WERI-Rb-1 (cell line): ENCODE results near the gene POGZ.

Source experiments
- DNase-seq: peaks from one replicate; pipeline ENCODE4 v3.0.0-alpha.2; 2020
- H3K27ac ChIP-seq: fragments of 250-450 bp; sonication (Bioruptor Pico); 2 replicates; pipeline ENCODE4 v1.5.1; 2020; ENCODE audit warnings: mild to moderate bottlenecking, moderate library complexity
- H3K27me3 ChIP-seq: fragments of 250-450 bp; sonication (Bioruptor Pico); 2 replicates; pipeline ENCODE4 v1.5.1; 2021; ENCODE audit warnings: mild to moderate bottlenecking, low read depth, moderate library complexity; ENCODE audit not compliant: insufficient read depth, severe bottlenecking
- H3K36me3 ChIP-seq: fragments of 250-450 bp; sonication (Bioruptor Pico); 2 replicates; pipeline ENCODE4 v1.5.1; 2020; ENCODE audit warnings: mild to moderate bottlenecking, moderate library complexity
- H3K4me3 ChIP-seq: 2 replicates; pipeline ENCODE4 v1.5.1; 2011; ENCODE audit warnings: low read depth, mild to moderate bottlenecking, control low read depth, low read length
- H3K9me3 ChIP-seq: fragments of 250-450 bp; sonication (Bioruptor Pico); 2 replicates; pipeline ENCODE4 v1.5.1; 2021; ENCODE audit warnings: mild to moderate bottlenecking, moderate library complexity; ENCODE audit not compliant: severe bottlenecking
- CTCF ChIP-seq: IDR thresholded peaks from 2 replicates; pipeline ENCODE4 v1.5.1; 2011; ENCODE audit warnings: low read depth, mild to moderate bottlenecking, control low read depth, inconsistent platforms, low read length

The POGZ gene

DNA sequence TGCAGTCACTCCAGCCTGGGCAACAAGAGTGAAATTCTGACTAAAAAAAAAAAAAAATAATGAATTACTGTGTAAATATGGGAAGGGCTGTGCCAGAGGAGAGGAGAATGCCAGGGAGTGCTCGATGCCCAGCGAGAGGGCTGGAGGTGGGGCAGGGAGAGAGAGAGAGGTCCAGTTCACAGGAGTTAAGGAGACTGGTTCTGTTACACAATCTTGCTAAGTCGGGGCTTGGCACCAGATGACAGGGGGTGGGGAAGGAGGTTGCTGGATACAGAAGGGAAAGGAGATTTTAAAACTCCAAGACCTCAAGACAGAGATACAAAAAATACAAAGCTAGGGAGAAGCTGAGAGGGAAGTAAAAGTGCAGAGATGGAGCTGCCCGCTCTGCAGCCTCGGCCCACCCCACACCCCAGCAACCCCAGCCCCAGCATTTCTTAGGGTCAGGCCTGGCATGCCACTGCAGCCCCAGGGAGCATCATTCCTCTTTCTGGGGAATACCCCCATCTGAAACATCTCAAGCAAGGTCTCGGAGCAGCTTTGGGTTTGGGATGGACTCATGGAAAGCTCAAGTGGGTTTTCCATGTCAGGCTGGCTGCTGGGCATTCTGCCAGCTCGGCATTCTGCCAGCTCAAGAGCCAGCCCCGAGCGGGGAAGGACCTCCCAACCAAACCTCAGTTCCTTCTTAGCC is 87.8 kb downstream of the POGZ start:
- no peaks in the 10 kb centered on the region for H3K9me3 ChIP-seq
- H3K27me3 ChIP-seq, result no peaks in the 10 kb centered on the region
- no peak for DNase-seq
- H3K36me3 ChIP-seq, result no peaks in the 10 kb centered on the region
- no peak for TF ChIP-seq CTCF
- no peak overlapping the region for H3K27ac ChIP-seq
- no peak overlapping the region for H3K4me3 ChIP-seq

- DNase-seq, result no peak
- Histone ChIP-seq H3K27me3 (no peaks in the 10 kb centered on the region), H3K36me3 (no peaks in the 10 kb centered on the region), H3K27ac (no peak overlapping the region), H3K4me3 (no peak overlapping the region), H3K9me3 (no peaks in the 10 kb centered on the region)
- no peak for TF ChIP-seq CTCF
Measured at GRCh38 chr1:151370211-151370911, 88.9 kb downstream of the POGZ start.

- H3K27me3 ChIP-seq, result no peaks in the 10 kb centered on the region
- H3K27ac ChIP-seq, result no peak overlapping the region
- no peak overlapping the region for H3K4me3 ChIP-seq
- no peaks in the 10 kb centered on the region for H3K36me3 ChIP-seq
- H3K9me3 ChIP-seq, result no peaks in the 10 kb centered on the region
- DNase-seq, result no peak
- 0 out of 2 replicates have a peak, but pooled peaks have one; percentile 4 for TF ChIP-seq CTCF
Measured at GRCh38 chr1:151369621-151370048, 89.7 kb downstream of the POGZ start.

DNA sequence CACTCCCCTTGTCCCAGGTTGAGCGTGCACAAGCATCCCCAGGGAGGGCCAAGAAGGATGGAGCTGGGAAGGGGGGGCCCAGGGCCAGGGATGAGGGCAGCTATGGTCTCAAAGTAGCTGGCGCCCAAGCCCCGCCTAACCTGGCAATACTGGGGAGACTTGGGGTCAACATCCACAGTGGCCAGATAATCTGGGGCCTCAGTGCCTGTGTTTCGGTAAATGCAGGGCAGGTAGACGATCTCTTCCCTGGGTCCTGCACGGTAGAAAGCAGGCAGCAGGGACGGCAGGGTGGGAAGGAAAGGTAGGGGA is 90.0 kb downstream of the POGZ start:
- Histone ChIP-seq H3K27ac (no peak overlapping the region), H3K9me3 (peaks cover 2% of the 10 kb centered on the region), H3K27me3 (no peaks in the 10 kb centered on the region), H3K4me3 (no peak overlapping the region), H3K36me3 (no peaks in the 10 kb centered on the region)
- no peak for TF ChIP-seq CTCF
- DNase-seq, result no peak

- no peaks in the 10 kb centered on the region for H3K27me3 ChIP-seq
- H3K9me3 ChIP-seq, result peaks cover 8% of the 10 kb centered on the region
- no peak for TF ChIP-seq CTCF
- no peak overlapping the region for H3K4me3 ChIP-seq
- no peak overlapping the region for H3K27ac ChIP-seq
- H3K36me3 ChIP-seq, result no peaks in the 10 kb centered on the region
- DNase-seq, result no peak
Measured at GRCh38 chr1:151368393-151369301, 90.6 kb downstream of the POGZ start.
